ENCODE results near the gene AMER3. TPM values are rescaled to one million over a fixed set of nuclear protein-coding genes. Genes with fewer than 3 reads are reported as not detected.

AMER3 gene
- total RNA-seq (2021; fragmentation: NEBNext Ultra II Directional; extraction: Animal tissue kit (Norgen Biotek cat#: 25700)) = 0.19 and 0.55 TPM in 2 replicates
- polyA plus RNA-seq (2011; rRNA removed) = 0.15 and 0.17 TPM in 2 replicates
- 0.06 TPM for polyA plus RNA-seq (2011; cell fraction: cytosol; rRNA removed)
- 0.09 TPM for polyA plus RNA-seq (2011; cell fraction: nucleus; rRNA removed)
- 0.08 to 0.16 TPM (median 0.10 TPM) in 4 replicates for polyA plus RNA-seq (2012, experiment 1 of 2)
- polyA plus RNA-seq (2012, experiment 2 of 2) = 0.10 TPM
- polyA plus RNA-seq (2013, experiment 1 of 2) = 0.08 TPM
- polyA plus RNA-seq (2013, experiment 2 of 2) = 0.07 TPM
- 0.17 and 0.35 TPM in 2 replicates for polyA minus RNA-seq (2011; rRNA and poly(A)+ RNA removed)
- not detected for polyA minus RNA-seq (2011; cell fraction: cytosol; rRNA and poly(A)+ RNA removed)
- polyA minus RNA-seq (2011; cell fraction: nucleus; rRNA and poly(A)+ RNA removed) = 0.20 TPM
- long read RNA-seq, experiment 1 = 0 reads
- long read RNA-seq, experiment 2 = 0 reads

- Histone ChIP-seq H3K56ac (replicated peaks; ENCODE audit: insufficient read length, low read depth, low read length) (no peak within 1 kb of the TSS), H3K4ac (replicated peaks; ENCODE audit: insufficient read length, low read depth, low read length) (no peak within 1 kb of the TSS), H2AK5ac (ENCODE audit: low read depth, low read length) (no peak within 1 kb of the TSS), H3K18ac (ENCODE audit: extremely low read depth, low read length) (peak within 1 kb of the TSS; percentile 78; the same call in 1 of the 2 replicates), H3K4me2 (ENCODE audit: insufficient read depth in 1 of 2, low read depth in 2 of 2, low read length in 2 of 2) (peak within 1 kb of the TSS; percentile 99), H3K14ac (ENCODE audit: insufficient read length) (no peak within 1 kb of the TSS), H2BK12ac (ENCODE audit: low read depth, low read length) (no peak within 1 kb of the TSS), H3K23me2 (ENCODE audit: low read depth, low read length) (peaks cover 11% of the 10 kb centered on the region), H2BK120ac (replicated peaks; ENCODE audit: low read depth, low read length) (no peak within 1 kb of the TSS), H4K91ac (replicated peaks; ENCODE audit: insufficient read length, low read length) (no peak within 1 kb of the TSS), H2AFZ (ENCODE audit: low read length) (peak within 1 kb of the TSS; percentile 72), H3K9me3 (ENCODE audit: insufficient read depth in 2 of 2, low read depth in 1 of 2, low read length in 1 of 2) (no peaks in the 10 kb centered on the region), H3K79me1 (ENCODE audit: low read depth, low read length) (no peaks in the 10 kb centered on the region), H2BK5ac (ENCODE audit: low read depth, low read length) (peak within 1 kb of the TSS; percentile 18; the same call in 1 of the 2 replicates), H3K36me3 (ENCODE audit: control insufficient read depth in 2 of 4, insufficient read depth in 4 of 4, low read length in 3 of 4) (no peaks in the 10 kb centered on the region), H4K5ac (ENCODE audit: insufficient read length, low read depth, low read length) (no peak within 1 kb of the TSS), H3K23ac (ENCODE audit: insufficient read length) (no peak within 1 kb of the TSS), H4K20me1 (replicated peaks in 1 of 2; ENCODE audit: control insufficient read depth in 1 of 2, insufficient read depth in 2 of 2, low read length in 2 of 2) (peaks cover 0 to 2% of the 10 kb centered on the region in 2 experiments), H3K4me1 (replicated peaks in 1 of 4; ENCODE audit: control insufficient read depth in 3 of 4, insufficient read depth in 4 of 4, low read length in 3 of 4) (peaks cover 0 to 8% (median 5%) of the 10 kb centered on the region in 4 experiments; a peak in 6 of 7 replicates), H3K9ac (replicated peaks in 1 of 4; ENCODE audit: extremely low read depth in 1 of 4, low read depth in 3 of 4, low read length in 3 of 4) (peak within 1 kb of the TSS in 1 of 4 experiments; percentile 13; a peak in 1 of 7 replicates), H3K4me3 (ENCODE audit: extremely low read depth in 1 of 4, insufficient read depth in 2 of 4, low read depth in 3 of 4, low read length in 4 of 4) (peak within 1 kb of the TSS; percentile 65 to 82 (median 68)), H2BK20ac (ENCODE audit: low read length) (no peak within 1 kb of the TSS), H2BK15ac (ENCODE audit: low read length) (no peak within 1 kb of the TSS; the same call in 1 of the 2 replicates), H3K27ac (ENCODE audit: low read depth, low read length) (no peak within 1 kb of the TSS), H3K27me3 (replicated peaks in 1 of 4; ENCODE audit: control insufficient read depth in 3 of 4, extremely low read depth in 1 of 4, insufficient read depth in 3 of 4, low read length in 3 of 4) (peaks cover 2 to 27% (median 21%) of the 10 kb centered on the region in 4 experiments), H3K79me2 (ENCODE audit: control insufficient read depth in 1 of 2, insufficient read depth in 2 of 2, low read length in 2 of 2) (no peaks in the 10 kb centered on the region), H4K8ac (ENCODE audit: extremely low read depth, insufficient read depth, low read length) (peak within 1 kb of the TSS; percentile 25)
- CTCF ChIA-PET (ENCODE audit: partially characterized antibody) = interaction anchor here (2.5 kb wide), 1 partner anchor 12 kb away, joined by 6 read pairs; no protein-coding TSS in a partner anchor
- FAIRE-seq (no peak), DNase-seq (ENCODE audit: low read depth in 1 of 2, low spot score in 2 of 2) (peak; percentile 29 to 59)
- WGBS, 2 experiments (ENCODE audit: extremely low coverage in 1 of 2, insufficient coverage in 1 of 2, insufficient read length in 1 of 2, insufficient replicate concordance in 2 of 2, low coverage in 1 of 2, low lambda C conversion rate in 2 of 2, missing lambda C conversion rate in 1 of 2) = 4% methylated on average over 20 of the region's 43 CpGs; no CpG with 5 or more reads in 1 of the 2 experiments
- POLR2A ChIA-PET (ENCODE audit: partially characterized antibody) = no interaction called here
- TF ChIP-seq CBX5 (IDR thresholded peaks at IDR 0.05; ENCODE audit: low read depth, low read length) = no peak
- TF ChIP-seq TBP (IDR thresholded peaks at IDR 0.05; ENCODE audit: low read depth, low read length) = no peak
- peak; percentile 68 for TF ChIP-seq KDM4A (IDR thresholded peaks at IDR 0.05; ENCODE audit: low read depth, low read length, severe bottlenecking)
- TF ChIP-seq, protein P1, sequence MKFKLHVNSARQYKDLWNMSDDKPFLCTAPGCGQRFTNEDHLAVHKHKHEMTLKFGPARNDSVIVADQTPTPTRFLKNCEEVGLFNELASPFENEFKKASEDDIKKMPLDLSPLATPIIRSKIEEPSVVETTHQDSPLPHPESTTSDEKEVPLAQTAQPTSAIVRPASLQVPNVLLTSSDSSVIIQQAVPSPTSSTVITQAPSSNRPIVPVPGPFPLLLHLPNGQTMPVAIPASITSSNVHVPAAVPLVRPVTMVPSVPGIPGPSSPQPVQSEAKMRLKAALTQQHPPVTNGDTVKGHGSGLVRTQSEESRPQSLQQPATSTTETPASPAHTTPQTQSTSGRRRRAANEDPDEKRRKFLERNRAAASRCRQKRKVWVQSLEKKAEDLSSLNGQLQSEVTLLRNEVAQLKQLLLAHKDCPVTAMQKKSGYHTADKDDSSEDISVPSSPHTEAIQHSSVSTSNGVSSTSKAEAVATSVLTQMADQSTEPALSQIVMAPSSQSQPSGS (IDR thresholded peaks at IDR 0.05; ENCODE audit: low read length) = no peak
- no peak for TF ChIP-seq TEAD4 (IDR thresholded peaks at IDR 0.05; ENCODE audit: low read depth, low read length)
- TF ChIP-seq SUZ12 (IDR thresholded peaks at IDR 0.05; ENCODE audit: low read length) = peak; percentile 52; the same call in 1 of the 2 replicates
- no peak for TF ChIP-seq JUN (IDR thresholded peaks at IDR 0.05; ENCODE audit: low read depth, low read length)
These were observed at the start of gene AMER3 for GRCh38 chr2:130755256-130756052. Gene AMER3 (plus strand): TSS chr2:130755540. CDS start chr2:130762073, 6,533 bp downstream.

Data from H1 (cell line).